Activated CD8-positive, alpha-beta memory T cell treated with anti-CD3 and anti-CD28 coated beads for 48 hours (primary cell): ENCODE data around the gene AKAP13.
A peak's percentile ranks its signal among the peaks of the same experiment; 100 is the strongest.
"Not testable (repeated sequence)": the region's sequence is repeated elsewhere in the genome, so short reads cannot be mapped to it uniquely, and the experiment has no call there.

Experiments used
- DNase-seq, 3 experiments: peaks; one replicate each; pipeline ENCODE4 v3.0.0-alpha.2; 2020; ENCODE audit warnings: low read depth in 2 of 3, low spot score in 2 of 3

Gene AKAP13

GRCh38 chr15:85347264-85348047 is 32.9 kb upstream of the AKAP13 start:
- DNase-seq: not testable (repeated sequence)

GRCh38 chr15:85348048-85348766 is 32.2 kb upstream of the AKAP13 start:
- DNase-seq: not testable (repeated sequence)

GRCh38 chr15:85349062-85349461 is 31.3 kb upstream of the AKAP13 start:
- not testable (repeated sequence) for DNase-seq

- no peak for DNase-seq
Observed at GRCh38 chr15:85350395-85350794, 30.0 kb upstream of the AKAP13 start.

- DNase-seq: not testable (repeated sequence)
Observed at GRCh38 chr15:85351501-85351900, 28.9 kb upstream of the AKAP13 start.

- no peak for DNase-seq
Observed at GRCh38 chr15:85351965-85352364, 28.4 kb upstream of the AKAP13 start.

- no peak for DNase-seq
Observed at GRCh38 chr15:85353516-85353915, 26.9 kb upstream of the AKAP13 start.

GRCh38 chr15:85354461-85354860 is 25.9 kb upstream of the AKAP13 start:
- no peak for DNase-seq

GRCh38 chr15:85354948-85355347 is 25.5 kb upstream of the AKAP13 start:
- no peak for DNase-seq

- no peak for DNase-seq
Observed at GRCh38 chr15:85356276-85356675, 24.1 kb upstream of the AKAP13 start.

GRCh38 chr15:85361323-85361722 is 19.1 kb upstream of the AKAP13 start:
- DNase-seq: no peak

GRCh38 chr15:85362436-85363081 is 17.8 kb upstream of the AKAP13 start:
- no peak for DNase-seq

GRCh38 chr15:85365980-85366379 is 14.4 kb upstream of the AKAP13 start:
- no peak for DNase-seq

- no peak for DNase-seq
Observed at GRCh38 chr15:85367741-85368140, 12.7 kb upstream of the AKAP13 start.

GRCh38 chr15:85374831-85375230 is 5.6 kb upstream of the AKAP13 start:
- no peak for DNase-seq

GRCh38 chr15:85377269-85377668 is 3.1 kb upstream of the AKAP13 start:
- DNase-seq: no peak

GRCh38 chr15:85377986-85378385 is 2.4 kb upstream of the AKAP13 start:
- DNase-seq: no peak

- DNase-seq: peak; percentile 7 to 44 (median 28)
Observed at GRCh38 chr15:85379403-85380131, 836 bp upstream of the AKAP13 start.

GRCh38 chr15:85380812-85381642 is 624 bp downstream of the AKAP13 start:
- peak; percentile 15 to 48 (median 32) for DNase-seq
